ENCODE results near the gene PDRG1. TPM values are rescaled to one million over a fixed set of nuclear protein-coding genes. Genes with fewer than 3 reads are reported as not detected.

The PDRG1 gene
- total RNA-seq, 6 experiments from 2014 or later = 4.5 to 6.6 (median 4.9) TPM

GRCh38 chr20:31897541-31897940 is 54.3 kb downstream of the PDRG1 start:
- no peak for ATAC-seq
- intact Hi-C loops (cut with DNase I) = no loop called here
- TF ChIP-seq POLR2A (IDR thresholded peaks at IDR 0.05) (no peak), CTCF (IDR thresholded peaks at IDR 0.05) (no peak)
- H3K27me3 ChIP-seq = no peaks in the 10 kb centered on the region
- no peak overlapping the region for H3K27ac ChIP-seq
- no peak for DNase-seq
- H3K36me3 ChIP-seq = no peaks in the 10 kb centered on the region
- WGBS (ENCODE audit: insufficient coverage, low coverage, low lambda C conversion rate, missing lambda C conversion rate) = 34% methylated on average over 3 of the region's 9 CpGs
- H3K4me3 ChIP-seq = no peak overlapping the region
- no peaks in the 10 kb centered on the region for H3K9me3 ChIP-seq
- H3K4me1 ChIP-seq = no peaks in the 10 kb centered on the region

GRCh38 chr20:31896049-31896448 is 55.8 kb downstream of the PDRG1 start:
- intact Hi-C loops (cut with DNase I) = no loop called here
- 67% methylated on average over 6 of the region's 9 CpGs for WGBS (ENCODE audit: insufficient coverage, low coverage, low lambda C conversion rate, missing lambda C conversion rate)
- H3K9me3 ChIP-seq = no peaks in the 10 kb centered on the region
- no peak overlapping the region for H3K27ac ChIP-seq
- H3K27me3 ChIP-seq = no peaks in the 10 kb centered on the region
- H3K4me1 ChIP-seq = no peaks in the 10 kb centered on the region
- TF ChIP-seq POLR2A (IDR thresholded peaks at IDR 0.05) = no peak
- TF ChIP-seq CTCF (IDR thresholded peaks at IDR 0.05) = no peak
- no peak overlapping the region for H3K4me3 ChIP-seq
- DNase-seq = no peak
- no peaks in the 10 kb centered on the region for H3K36me3 ChIP-seq
- no peak for ATAC-seq

GRCh38 chr20:31894980-31895675 is 56.7 kb downstream of the PDRG1 start:
- TF ChIP-seq POLR2A (IDR thresholded peaks at IDR 0.05) = no peak
- no peak for TF ChIP-seq CTCF (IDR thresholded peaks at IDR 0.05)
- Histone ChIP-seq H3K9me3 (no peaks in the 10 kb centered on the region), H3K4me1 (no peaks in the 10 kb centered on the region), H3K36me3 (no peaks in the 10 kb centered on the region), H3K27me3 (no peaks in the 10 kb centered on the region), H3K27ac (no peak overlapping the region), H3K4me3 (no peak overlapping the region)
- DNase-seq (no peak), ATAC-seq (peak; percentile 70 to 95 (median 85))
- 34% methylated on average over 7 of the region's 8 CpGs for WGBS (ENCODE audit: insufficient coverage, low coverage, low lambda C conversion rate, missing lambda C conversion rate)
- intact Hi-C loops (cut with DNase I) = no loop called here

Small RNAs within 50 kb of the gene (small RNA-seq; reads per million reads assigned to genes)
- gene RNU1-94P = 0 to 0.13 reads per million in 2 experiments

Other genes starting within 250 kb of the PDRG1 start
- gene BCL2L1, start 229.2 kb downstream of the PDRG1 start, total RNA-seq = 10 to 100 TPM; 30.5 to 96.1 (median 63.4) TPM
- gene TPX2, start 212.8 kb downstream of the PDRG1 start, total RNA-seq = 1 to 10 TPM in 5 of 6 experiments, under 1 TPM in 1; 0.56 to 8.3 (median 2.8) TPM
- gene MYLK2, start 132.7 kb downstream of the PDRG1 start, total RNA-seq = not detected
- under 1 TPM in 2 of 6 experiments, not detected in 4; 0.15 to 0.31 TPM for gene FOXS1, start 106.4 kb downstream of the PDRG1 start, total RNA-seq
- gene DUSP15, start 81.5 kb downstream of the PDRG1 start, total RNA-seq = 1 to 10 TPM in 1 of 6 experiments, under 1 TPM in 2, not detected in 3; 0.22 to 1.1 (median 0.42) TPM
- gene TTLL9, start 81.4 kb downstream of the PDRG1 start, total RNA-seq = not detected
- not detected for gene XKR7, start 16.1 kb upstream of the PDRG1 start, total RNA-seq
- gene CCM2L, start 58.4 kb upstream of the PDRG1 start, total RNA-seq = 1 to 10 TPM in 2 of 6 experiments, under 1 TPM in 4; 0.61 to 1.7 (median 0.89) TPM
- gene HCK, start 100.2 kb upstream of the PDRG1 start, total RNA-seq = 10 to 100 TPM in 1 of 6 experiments, 1 to 10 TPM in 5; 2.9 to 17.1 (median 5.6) TPM
- gene TM9SF4, start 157.7 kb upstream of the PDRG1 start, total RNA-seq = 10 to 100 TPM; 26.9 to 33.9 (median 30.5) TPM

Measured in right lobe of liver (tissue), 6 donors.